GM18502 (cell line): ENCODE measurements around the gene RXRA.

ENCODE experiments used
- ATAC-seq: cut with Tn5 transposase; IDR thresholded peaks from one replicate; pipeline ENCODE4 v1.9.1; 2021; ENCODE audit warnings: mild to moderate bottlenecking; ENCODE audit not compliant: unreplicated experiment, poor library complexity

RXRA gene

GRCh38 chr9:134375430-134376385, 49.5 kb downstream of the RXRA start:
- ATAC-seq: no peak

DNA sequence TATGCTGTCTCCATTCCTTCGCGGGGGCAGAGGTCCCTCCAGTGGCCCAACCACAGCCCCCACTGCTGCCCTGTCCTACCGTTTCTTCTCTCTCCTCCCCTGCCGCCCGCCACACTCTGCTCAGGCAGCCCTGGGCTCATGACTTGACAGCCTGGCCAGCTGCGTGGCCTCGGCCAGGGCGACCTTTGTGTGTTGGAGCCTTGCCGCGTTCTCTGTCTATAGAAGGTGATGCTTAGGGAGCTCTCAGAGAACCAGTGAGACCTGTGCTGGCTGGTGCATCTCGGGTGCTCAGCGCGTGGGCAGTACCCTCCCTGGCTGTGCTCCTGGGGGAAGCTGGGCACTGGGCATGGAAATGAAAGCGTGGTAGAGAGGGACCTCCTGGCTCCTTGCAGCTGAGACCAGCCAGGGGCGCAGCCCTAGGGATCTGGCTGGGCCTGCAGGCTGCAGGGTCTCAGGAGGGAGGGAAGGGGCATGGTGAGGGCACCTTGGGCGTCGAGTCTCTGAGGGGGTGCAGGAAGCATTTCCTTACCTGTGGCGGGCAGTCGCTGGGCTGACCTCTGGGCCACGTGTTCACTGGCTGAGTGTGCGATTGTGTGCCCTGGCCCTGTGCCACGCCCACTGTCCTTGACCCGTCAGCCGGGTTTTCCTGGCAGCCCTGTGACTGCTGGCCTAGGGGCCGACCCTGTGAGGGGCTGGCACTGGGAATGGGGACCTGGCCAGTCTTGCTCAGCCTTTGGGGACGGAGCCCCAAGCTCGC, 50.3 kb downstream of the RXRA start:
- ATAC-seq: no peak

GRCh38 chr9:134377143-134377484, 50.9 kb downstream of the RXRA start:
- ATAC-seq: no peak

- no peak for ATAC-seq
These were observed 51.7 kb downstream of the RXRA start for GRCh38 chr9:134377976-134378375.

DNA sequence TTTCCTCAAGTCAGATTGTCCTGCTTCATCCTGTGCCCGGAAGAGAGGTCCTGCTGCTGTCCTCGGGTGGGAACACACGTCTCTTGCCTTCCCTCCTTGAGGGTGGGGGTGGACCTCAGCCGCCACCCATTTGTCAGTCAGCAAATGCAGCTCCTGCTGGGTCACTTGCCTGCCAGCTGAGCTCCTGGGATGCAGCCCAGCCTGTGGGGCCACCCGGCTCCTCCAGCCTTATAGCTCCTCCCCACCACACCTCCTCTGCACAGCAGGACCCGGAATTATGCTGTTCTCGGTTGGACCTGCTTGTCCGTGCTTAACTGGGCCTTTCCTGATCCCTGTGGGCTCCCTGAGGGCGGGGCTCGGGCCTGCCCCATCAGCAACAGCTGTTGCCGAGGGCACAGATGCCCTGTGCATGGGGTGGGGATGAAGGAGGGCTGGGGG, 52.7 kb downstream of the RXRA start:
- no peak for ATAC-seq

DNA sequence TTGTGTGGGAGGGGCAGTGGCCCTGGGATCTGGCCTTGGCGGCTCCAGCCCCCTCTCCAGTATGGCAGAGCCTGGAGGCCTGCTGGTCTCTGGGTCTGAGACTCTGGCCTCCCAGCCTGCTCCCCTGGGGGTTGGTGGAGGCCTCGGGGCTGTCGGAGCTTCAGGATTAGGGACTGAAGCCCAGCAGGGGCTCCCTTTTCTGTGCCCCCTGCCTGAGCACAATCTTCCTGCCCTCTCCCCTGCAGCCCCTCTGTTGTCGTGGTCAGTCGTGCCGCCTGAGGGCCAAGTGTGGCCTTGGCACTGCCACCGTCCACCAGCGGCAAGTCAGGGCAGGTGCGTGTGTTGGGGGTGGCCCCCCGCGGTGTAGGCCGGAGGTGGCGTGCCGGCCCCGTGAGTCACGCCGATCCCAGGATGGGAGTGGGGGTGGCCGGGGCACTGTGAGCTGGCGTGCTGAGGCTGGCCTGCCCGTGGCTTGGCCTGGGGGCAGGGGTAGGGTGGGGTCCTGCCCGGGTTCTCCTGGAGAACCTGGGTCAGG, 53.6 kb downstream of the RXRA start:
- ATAC-seq: no peak

GRCh38 chr9:134380542-134381271, 54.5 kb downstream of the RXRA start:
- ATAC-seq: no peak

DNA sequence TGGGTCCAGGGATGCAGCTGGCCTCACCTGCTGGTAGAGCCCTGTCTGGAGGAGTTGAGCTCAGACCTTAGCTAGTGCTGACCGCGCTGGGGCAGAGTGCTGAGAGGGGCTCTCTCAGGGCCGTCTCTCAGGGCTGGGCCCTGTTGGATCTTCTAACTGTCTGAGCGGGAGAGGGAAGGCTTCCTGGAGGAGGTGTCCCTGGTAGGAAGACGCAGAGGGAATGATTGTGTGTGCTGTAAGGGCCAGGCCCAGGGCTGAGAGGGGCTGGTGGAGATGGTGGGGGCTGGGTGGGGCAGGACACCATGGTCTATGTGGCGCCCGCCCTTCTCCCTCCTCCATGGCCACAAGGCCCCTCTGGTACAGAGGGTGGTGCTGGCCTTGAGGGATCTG, 55.0 kb downstream of the RXRA start:
- no peak for ATAC-seq

DNA sequence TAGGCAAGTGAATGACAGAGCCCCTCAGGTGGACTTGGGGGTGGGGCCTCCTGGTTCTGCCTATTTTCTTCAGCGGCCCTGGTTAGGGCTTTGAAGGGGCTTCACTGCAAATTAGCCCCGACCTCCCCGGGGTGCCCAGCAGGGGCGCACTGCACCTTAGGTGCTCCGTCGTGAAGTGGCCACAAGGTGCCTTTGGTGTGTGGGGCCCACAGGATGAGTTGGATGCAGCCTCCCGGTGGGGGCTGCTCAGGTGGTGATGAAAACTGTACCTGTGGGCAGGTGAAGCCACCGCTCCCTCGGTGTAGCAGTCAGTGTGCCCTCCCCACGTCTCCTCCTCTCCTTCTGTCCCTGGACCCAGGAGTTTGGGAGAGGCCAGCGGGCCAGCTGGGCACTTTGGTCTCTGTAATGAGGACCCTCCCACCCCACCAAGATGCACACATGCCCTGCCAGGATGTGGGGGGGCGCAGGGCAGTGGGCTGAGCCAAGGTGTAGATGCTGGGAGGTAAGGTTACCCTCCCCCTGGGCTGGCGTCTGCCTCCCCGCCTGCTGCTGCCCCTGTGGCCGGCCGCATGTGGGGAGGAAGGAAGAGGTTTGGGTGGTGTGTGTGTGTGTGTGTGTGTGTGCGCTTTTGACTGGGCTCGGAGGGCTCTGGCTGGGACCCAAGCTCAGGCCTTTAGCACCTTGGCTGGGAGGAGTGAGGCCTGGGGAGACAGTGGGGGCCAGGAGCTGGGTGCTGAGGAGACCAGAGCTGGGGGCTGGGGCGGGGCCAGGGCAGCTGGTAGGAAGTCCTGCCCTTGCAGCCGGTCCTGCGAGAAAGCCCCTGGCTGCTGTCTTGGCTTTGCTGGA, 55.6 kb downstream of the RXRA start:
- ATAC-seq: no peak

- ATAC-seq: no peak
These were observed 56.5 kb downstream of the RXRA start for GRCh38 chr9:134382733-134383132.

DNA sequence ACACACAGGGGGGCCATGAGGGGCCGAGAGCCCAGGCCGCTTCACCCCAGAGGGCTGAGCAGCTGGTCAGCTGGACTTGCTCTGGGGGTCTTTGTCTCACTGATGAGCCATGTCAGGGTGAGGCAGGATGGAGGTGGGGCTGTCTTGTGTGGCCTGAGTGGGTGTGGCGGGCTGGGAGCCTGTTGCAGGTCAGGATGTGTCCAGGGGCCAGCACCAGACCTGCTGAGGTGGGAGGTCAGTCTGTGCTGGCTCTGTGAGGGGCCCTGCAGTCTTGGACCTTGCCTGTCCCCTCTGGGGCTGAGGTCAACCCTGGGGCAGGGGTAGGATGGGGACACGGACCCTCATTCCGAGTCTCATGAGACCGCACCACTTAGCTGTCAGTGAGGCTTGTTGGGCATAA, 56.9 kb downstream of the RXRA start:
- no peak for ATAC-seq

DNA sequence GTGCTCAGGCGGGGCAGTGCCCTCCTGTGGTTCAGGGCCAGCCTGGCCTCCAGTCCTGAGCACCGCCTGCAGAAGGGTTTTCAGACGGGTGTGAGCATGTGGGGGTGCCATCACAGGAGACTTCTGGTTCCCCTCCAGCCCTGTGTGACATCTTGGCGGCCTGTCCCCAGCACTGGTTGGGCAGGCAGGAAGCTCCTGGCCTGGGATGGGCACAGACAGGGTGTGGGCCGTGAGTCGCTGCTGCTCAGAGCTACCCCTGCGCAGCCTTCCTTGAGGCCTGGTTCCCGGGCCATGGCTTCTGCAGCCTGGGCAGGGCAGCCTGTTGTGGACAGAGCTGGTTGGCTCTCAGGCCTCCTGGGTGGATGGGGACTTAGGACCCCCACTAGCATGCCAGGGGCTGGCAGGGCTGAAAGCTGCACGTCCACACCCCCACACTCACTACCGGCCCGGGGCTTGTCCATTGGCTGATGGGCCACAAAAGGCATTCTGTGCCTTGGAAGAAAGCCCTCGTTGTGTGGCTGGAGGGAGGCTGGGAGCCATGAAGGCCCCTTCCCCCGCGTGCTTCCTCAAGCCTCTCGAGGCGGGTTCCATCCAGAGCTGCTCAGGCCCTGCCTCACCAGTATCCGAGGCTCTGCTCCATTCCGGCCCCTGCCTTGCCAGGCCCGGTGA, 58.7 kb downstream of the RXRA start:
- no peak for ATAC-seq

DNA sequence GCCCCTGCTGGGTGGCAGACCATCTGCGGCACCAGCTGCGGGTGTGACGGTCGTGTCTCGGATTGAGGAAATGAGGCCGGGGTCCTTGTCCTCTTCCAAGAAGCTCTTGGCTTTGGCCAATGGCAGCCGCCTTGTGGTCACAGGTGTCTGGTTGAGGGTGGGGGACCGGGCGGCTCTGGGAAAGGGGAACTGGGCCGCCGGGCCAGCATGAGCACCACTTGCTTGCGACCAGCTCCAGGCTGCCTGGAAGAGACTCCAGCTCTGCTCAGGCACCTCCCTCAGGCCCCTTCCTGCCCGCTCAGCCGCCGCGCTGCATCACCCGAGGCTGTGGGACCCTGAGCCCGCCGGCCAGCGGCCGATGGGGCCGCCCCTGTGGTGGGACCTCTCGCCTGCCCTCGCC, 59.7 kb downstream of the RXRA start:
- no peak for ATAC-seq

GRCh38 chr9:134386951-134387831, 60.9 kb downstream of the RXRA start:
- ATAC-seq: no peak

- ATAC-seq: no peak
These were observed 62.1 kb downstream of the RXRA start for GRCh38 chr9:134388289-134388808.

DNA sequence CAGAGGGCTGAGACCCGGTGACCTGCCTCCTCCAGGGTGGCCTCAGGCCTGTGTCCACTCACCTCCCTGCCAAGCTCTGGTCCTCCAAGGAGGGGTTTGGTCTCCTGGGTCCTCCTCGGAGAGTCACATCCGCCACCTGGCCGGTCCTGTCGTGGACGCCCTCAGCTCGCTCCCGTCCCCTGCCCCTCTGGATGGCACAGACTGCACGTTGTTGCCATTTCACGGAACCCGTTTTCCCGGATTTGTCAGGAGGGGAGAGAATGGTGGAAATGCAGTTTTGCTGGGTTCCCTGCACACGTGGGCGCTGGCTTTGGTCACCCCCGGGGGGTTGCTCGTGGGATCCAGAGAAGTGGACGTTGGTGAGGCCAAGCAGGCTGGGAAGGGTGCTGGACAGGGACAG, 62.7 kb downstream of the RXRA start:
- ATAC-seq: no peak

DNA sequence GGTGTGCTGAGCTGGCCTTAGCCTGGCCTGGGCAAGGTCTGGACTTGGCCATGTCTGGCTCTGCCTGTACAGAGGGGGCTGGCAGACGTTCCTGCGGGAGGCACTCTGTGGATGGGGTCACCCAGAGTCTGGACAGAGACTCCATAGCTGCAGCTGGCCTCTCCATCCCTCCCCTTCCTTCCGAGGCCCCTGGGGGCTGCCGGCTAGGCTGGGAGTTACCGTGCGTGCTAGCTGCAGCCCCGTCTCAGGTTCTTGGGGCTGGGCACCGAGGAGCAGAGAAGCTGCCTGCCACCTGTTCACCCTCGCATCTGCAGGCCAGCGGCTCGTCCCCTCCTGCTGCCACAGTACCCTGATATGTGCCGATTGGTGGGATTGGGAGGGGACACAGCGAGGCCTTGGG, 63.4 kb downstream of the RXRA start:
- ATAC-seq: no peak

GRCh38 chr9:134390537-134390936, 64.3 kb downstream of the RXRA start:
- ATAC-seq: peak; percentile 28
